ENCODE data around the gene ZBTB21.

DNA sequence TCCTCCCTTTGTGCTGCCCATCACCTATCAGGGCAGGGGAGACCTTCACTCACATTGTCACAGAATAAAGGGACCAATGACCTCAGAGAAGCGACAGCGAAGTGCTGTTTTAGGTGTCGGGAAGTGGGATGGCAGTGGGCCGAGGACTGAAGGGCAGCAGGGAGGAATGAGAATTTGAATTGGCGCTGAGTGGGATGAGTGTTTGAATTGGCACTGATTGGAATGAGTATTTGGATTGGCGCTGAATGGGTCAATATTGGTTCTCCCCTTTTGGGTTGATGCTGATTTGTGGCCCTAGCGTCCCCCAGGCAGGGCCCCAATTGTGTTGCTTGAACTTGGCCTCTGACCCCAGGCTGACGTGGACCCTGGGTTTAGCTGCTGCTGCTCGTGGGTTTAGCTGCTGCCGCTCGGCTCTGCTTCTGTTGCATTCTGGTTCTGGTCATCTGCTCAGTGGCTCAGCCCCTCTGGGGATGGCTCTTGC, 48.5 kb upstream of the ZBTB21 start:
- TF ChIP-seq, protein P1, sequence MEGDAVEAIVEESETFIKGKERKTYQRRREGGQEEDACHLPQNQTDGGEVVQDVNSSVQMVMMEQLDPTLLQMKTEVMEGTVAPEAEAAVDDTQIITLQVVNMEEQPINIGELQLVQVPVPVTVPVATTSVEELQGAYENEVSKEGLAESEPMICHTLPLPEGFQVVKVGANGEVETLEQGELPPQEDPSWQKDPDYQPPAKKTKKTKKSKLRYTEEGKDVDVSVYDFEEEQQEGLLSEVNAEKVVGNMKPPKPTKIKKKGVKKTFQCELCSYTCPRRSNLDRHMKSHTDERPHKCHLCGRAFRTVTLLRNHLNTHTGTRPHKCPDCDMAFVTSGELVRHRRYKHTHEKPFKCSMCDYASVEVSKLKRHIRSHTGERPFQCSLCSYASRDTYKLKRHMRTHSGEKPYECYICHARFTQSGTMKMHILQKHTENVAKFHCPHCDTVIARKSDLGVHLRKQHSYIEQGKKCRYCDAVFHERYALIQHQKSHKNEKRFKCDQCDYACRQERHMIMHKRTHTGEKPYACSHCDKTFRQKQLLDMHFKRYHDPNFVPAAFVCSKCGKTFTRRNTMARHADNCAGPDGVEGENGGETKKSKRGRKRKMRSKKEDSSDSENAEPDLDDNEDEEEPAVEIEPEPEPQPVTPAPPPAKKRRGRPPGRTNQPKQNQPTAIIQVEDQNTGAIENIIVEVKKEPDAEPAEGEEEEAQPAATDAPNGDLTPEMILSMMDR (IDR thresholded peaks at IDR 0.05) = no peak
- TF ChIP-seq POLR2A (IDR thresholded peaks at IDR 0.05) (no peak), POLR2AphosphoS5 (IDR thresholded peaks at IDR 0.05) (no peak), EP300 (IDR thresholded peaks at IDR 0.05) (peak in 1 of 4 donors; percentile 55)

Data from upper lobe of left lung (tissue), 4 donors.